Tongue (tissue), 2 donors: ENCODE results near the gene AKAP17A. TPM values are rescaled to one million over a fixed set of nuclear protein-coding genes. Genes with fewer than 3 reads are reported as not detected.

Experiments used
- DNase-seq: peaks from one replicate; pipeline ENCODE4 v3.0.0-alpha.2; 2015
- total RNA-seq: library from RNA; depleted of rRNA; stranded (reverse); fragments of >200 nt; gene quantifications from one replicate; pipeline ENCODE4 v1.2.3, GENCODE V29; 2014

AKAP17A gene
- total RNA-seq, 1 donor from 2014 or later: 31.5 TPM

- DNase-seq: no peak
Measured at GRCh38 chrX:1584237-1585011, 7.0 kb upstream of the AKAP17A start.

GRCh38 chrX:1587161-1587560 lies 4.2 kb upstream of the AKAP17A start:
- DNase-seq: no peak

- no peak for DNase-seq
Measured at GRCh38 chrX:1589356-1590130, 1.9 kb upstream of the AKAP17A start.

GRCh38 chrX:1591863-1592469 lies 562 bp downstream of the AKAP17A start:
- DNase-seq: no peak

- DNase-seq: peak; percentile 38
Measured at GRCh38 chrX:1592470-1593142, 1.2 kb downstream of the AKAP17A start.

GRCh38 chrX:1593286-1594271 lies 2.2 kb downstream of the AKAP17A start:
- no peak for DNase-seq

GRCh38 chrX:1595711-1596060 lies 4.3 kb downstream of the AKAP17A start:
- no peak for DNase-seq

- no peak for DNase-seq
Measured at GRCh38 chrX:1596676-1597344, 5.4 kb downstream of the AKAP17A start.

- DNase-seq: no peak
Measured at GRCh38 chrX:1597345-1598020, 6.1 kb downstream of the AKAP17A start.

GRCh38 chrX:1598021-1598875 lies 6.8 kb downstream of the AKAP17A start:
- peak; percentile 44 for DNase-seq

GRCh38 chrX:1598876-1599790 lies 7.7 kb downstream of the AKAP17A start:
- DNase-seq: no peak

GRCh38 chrX:1599791-1600405 lies 8.5 kb downstream of the AKAP17A start:
- no peak for DNase-seq

GRCh38 chrX:1600406-1601050 lies 9.1 kb downstream of the AKAP17A start:
- no peak for DNase-seq

GRCh38 chrX:1601051-1601767 lies 9.8 kb downstream of the AKAP17A start:
- no peak for DNase-seq

GRCh38 chrX:1601768-1602085 lies 10.3 kb downstream of the AKAP17A start:
- no peak for DNase-seq

- DNase-seq: no peak
Measured at GRCh38 chrX:1602299-1602698, 10.9 kb downstream of the AKAP17A start.

- DNase-seq: no peak
Measured at GRCh38 chrX:1606496-1606895, 15.1 kb downstream of the AKAP17A start.
